GM21515 (cell line): ENCODE data around the gene HHIPL1.

Experiments
- ATAC-seq: cut with Tn5 transposase; IDR thresholded peaks from one replicate; pipeline ENCODE4 v1.9.1; 2021; ENCODE audit not compliant: unreplicated experiment

Gene HHIPL1

GRCh38 chr14:99644723-99645544, at the start of gene HHIPL1:
Gene HHIPL1 (plus strand): TSS chr14:99645129. CDS start chr14:99645208, 79 bp downstream.
- ATAC-seq = no peak

GRCh38 chr14:99595524-99595923, 49.4 kb upstream of the HHIPL1 start:
- ATAC-seq = no peak

- ATAC-seq = no peak
Measured at GRCh38 chr14:99596071-99596627, 48.8 kb upstream of the HHIPL1 start.

GRCh38 chr14:99596772-99597171, 48.2 kb upstream of the HHIPL1 start:
- no peak for ATAC-seq

GRCh38 chr14:99597911-99598600, 46.9 kb upstream of the HHIPL1 start:
- ATAC-seq = no peak

GRCh38 chr14:99598774-99599173, 46.2 kb upstream of the HHIPL1 start:
- no peak for ATAC-seq

GRCh38 chr14:99599393-99599792, 45.5 kb upstream of the HHIPL1 start:
- ATAC-seq = no peak

- ATAC-seq = no peak
Measured at GRCh38 chr14:99600232-99600888, 44.6 kb upstream of the HHIPL1 start.

GRCh38 chr14:99601361-99601831, 43.5 kb upstream of the HHIPL1 start:
- ATAC-seq = no peak

- no peak for ATAC-seq
Measured at GRCh38 chr14:99602054-99602787, 42.7 kb upstream of the HHIPL1 start.

- no peak for ATAC-seq
Measured at GRCh38 chr14:99602788-99603415, 42.0 kb upstream of the HHIPL1 start.

GRCh38 chr14:99603471-99604277, 41.3 kb upstream of the HHIPL1 start, which contains the start of gene CCDC85C:
Gene CCDC85C (minus strand): TSS chr14:99604207. CDS start chr14:99603959, 248 bp downstream.
- ATAC-seq = no peak

GRCh38 chr14:99604278-99604765, 40.6 kb upstream of the HHIPL1 start:
- ATAC-seq = peak; percentile 91

GRCh38 chr14:99604766-99605298, 40.1 kb upstream of the HHIPL1 start:
- peak; percentile 14 for ATAC-seq

GRCh38 chr14:99605299-99605961, 39.5 kb upstream of the HHIPL1 start:
- ATAC-seq = no peak

- no peak for ATAC-seq
Measured at GRCh38 chr14:99606359-99606758, 38.6 kb upstream of the HHIPL1 start.

GRCh38 chr14:99608591-99608990, 36.3 kb upstream of the HHIPL1 start:
- ATAC-seq = no peak
